Measurements from ENCODE around the gene EGLN1.
A peak's percentile ranks its signal among the peaks of the same experiment; 100 is the strongest.

The EGLN1 gene

DNA sequence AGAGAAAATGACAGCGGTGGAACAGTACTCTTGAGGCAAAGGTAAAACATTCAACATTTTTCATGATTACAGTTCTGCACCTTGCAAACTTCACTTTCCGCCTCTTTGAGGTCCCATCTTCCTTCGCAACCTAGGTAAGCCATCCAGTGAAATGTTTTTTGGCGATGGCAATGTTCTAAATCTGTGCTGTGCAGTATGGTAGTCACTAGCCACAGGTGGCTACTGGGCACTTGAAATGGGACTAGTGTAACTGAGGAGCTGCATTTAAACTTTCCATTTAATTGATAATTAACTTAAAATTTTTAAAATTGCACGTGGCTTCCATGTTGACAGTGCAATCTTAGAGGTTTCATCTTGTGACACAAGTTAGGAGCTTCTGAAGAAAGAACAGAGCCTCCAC is 97.4 kb downstream of the EGLN1 start:
- TF ChIP-seq, protein P1, sequence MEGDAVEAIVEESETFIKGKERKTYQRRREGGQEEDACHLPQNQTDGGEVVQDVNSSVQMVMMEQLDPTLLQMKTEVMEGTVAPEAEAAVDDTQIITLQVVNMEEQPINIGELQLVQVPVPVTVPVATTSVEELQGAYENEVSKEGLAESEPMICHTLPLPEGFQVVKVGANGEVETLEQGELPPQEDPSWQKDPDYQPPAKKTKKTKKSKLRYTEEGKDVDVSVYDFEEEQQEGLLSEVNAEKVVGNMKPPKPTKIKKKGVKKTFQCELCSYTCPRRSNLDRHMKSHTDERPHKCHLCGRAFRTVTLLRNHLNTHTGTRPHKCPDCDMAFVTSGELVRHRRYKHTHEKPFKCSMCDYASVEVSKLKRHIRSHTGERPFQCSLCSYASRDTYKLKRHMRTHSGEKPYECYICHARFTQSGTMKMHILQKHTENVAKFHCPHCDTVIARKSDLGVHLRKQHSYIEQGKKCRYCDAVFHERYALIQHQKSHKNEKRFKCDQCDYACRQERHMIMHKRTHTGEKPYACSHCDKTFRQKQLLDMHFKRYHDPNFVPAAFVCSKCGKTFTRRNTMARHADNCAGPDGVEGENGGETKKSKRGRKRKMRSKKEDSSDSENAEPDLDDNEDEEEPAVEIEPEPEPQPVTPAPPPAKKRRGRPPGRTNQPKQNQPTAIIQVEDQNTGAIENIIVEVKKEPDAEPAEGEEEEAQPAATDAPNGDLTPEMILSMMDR (IDR thresholded peaks at IDR 0.05; ENCODE audit: low read depth, low read length, missing control alignments), result no peak
- no peak overlapping the region for H3K4me3 ChIP-seq (ENCODE audit: low read depth, low read length)
- no peak for DNase-seq (ENCODE audit: low read depth)
- in situ Hi-C loops (cut with HindIII; ENCODE audit: low sequenced_read_pairs), result no loop called here

DNA sequence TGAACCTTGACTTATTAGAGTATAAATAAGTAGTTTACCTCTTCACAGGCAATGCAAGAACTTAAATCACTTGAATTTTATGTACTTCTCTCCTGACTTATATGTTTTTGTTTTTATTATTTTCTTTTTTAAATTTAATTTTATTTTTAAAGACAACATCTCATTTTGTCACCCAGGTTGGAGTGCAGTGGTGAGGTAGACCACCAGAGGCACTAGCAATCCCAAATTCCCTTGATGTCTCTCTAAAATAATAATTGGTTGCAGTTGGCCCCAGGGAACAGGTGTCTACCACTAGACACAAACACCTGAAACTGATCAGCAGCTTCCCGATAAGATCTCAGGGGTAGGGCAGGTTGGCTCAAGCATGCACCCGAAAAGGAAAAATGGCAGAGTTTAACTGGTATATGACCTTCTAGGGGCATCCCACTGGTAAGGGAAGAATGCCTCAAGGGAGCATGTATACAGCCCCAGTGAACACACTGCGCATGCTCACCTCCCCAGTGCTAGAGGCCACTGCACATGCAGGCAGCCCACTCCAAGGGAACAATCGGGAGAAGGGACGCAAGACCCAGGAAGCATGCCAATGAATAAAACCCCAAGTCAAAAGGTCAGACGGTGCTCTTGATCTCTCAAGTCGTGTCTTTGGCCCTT is 99.1 kb downstream of the EGLN1 start:
- in situ Hi-C loops (cut with HindIII; ENCODE audit: low sequenced_read_pairs), result no loop called here
- TF ChIP-seq, protein P1 (IDR thresholded peaks at IDR 0.05; ENCODE audit: low read depth, low read length, missing control alignments), result peak; percentile 20
- H3K4me3 ChIP-seq (ENCODE audit: low read depth, low read length), result no peak overlapping the region
- no peak for DNase-seq (ENCODE audit: low read depth)

DNA sequence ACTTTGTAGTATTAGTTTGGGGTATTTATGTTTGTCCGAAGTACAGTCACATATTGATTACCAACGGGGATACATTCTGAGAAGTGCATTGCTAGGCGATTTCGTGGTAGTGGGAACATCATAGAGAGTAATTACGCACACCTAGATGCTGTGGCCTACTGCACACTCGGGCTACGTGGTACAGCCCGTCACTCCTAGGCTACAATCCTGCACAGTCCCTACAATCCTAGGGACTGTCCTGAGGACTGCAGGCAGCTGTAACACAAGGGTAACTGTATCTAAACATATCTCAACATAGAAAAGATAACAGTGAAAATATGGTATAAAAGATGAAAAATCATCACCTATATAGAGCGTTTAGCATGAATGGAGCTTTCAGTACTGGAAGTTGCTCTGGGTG is 103.0 kb downstream of the EGLN1 start:
- no peak overlapping the region for H3K4me3 ChIP-seq (ENCODE audit: low read depth, low read length)
- TF ChIP-seq, protein P1 (IDR thresholded peaks at IDR 0.05; ENCODE audit: low read depth, low read length, missing control alignments), result no peak
- DNase-seq (ENCODE audit: low read depth), result no peak
- in situ Hi-C loops (cut with HindIII; ENCODE audit: low sequenced_read_pairs), result no loop called here

DNA sequence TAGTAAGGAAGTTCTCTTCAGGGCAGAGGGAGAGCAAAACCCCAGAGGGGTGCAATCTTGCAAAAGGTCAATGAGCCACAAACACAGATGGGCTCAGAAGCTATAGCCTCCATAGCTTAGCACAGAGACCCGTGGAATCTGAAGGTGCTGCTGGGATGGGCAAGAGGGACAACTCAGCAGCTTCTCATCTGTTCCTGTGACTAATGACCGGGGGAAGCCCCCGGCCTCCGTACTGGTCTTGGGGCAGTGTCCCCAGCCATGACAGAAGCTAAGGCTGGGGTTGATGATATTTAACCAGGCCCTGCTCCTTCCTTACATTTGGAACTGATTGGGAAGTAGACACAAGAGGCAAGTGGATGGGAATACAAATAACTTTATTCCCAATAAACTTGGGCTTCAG is 103.5 kb downstream of the EGLN1 start:
- TF ChIP-seq, protein P1 (IDR thresholded peaks at IDR 0.05; ENCODE audit: low read depth, low read length, missing control alignments), result no peak
- in situ Hi-C loops (cut with HindIII; ENCODE audit: low sequenced_read_pairs), result no loop called here
- no peak for DNase-seq (ENCODE audit: low read depth)
- H3K4me3 ChIP-seq (ENCODE audit: low read depth, low read length), result no peak overlapping the region

DNA sequence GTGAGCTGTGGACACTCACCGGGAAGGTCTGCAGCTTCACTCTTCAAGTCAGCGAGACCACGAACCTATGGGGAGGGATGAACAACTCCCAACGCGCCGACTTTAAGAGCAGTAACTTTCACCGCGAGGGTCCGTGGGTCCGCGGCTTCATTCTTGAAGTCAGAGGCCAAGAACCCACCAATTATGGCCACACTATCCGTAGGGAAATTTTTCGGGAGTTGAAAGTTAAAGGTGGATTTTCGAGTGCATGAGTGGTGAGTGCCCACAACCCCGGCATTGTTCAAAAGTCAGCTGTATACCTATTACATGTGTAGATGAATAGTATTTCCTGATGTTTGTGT is 104.1 kb downstream of the EGLN1 start:
- H3K4me3 ChIP-seq (ENCODE audit: low read depth, low read length), result no peak overlapping the region
- TF ChIP-seq, protein P1 (IDR thresholded peaks at IDR 0.05; ENCODE audit: low read depth, low read length, missing control alignments), result no peak
- in situ Hi-C loops (cut with HindIII; ENCODE audit: low sequenced_read_pairs), result no loop called here
- no peak for DNase-seq (ENCODE audit: low read depth)

DNA sequence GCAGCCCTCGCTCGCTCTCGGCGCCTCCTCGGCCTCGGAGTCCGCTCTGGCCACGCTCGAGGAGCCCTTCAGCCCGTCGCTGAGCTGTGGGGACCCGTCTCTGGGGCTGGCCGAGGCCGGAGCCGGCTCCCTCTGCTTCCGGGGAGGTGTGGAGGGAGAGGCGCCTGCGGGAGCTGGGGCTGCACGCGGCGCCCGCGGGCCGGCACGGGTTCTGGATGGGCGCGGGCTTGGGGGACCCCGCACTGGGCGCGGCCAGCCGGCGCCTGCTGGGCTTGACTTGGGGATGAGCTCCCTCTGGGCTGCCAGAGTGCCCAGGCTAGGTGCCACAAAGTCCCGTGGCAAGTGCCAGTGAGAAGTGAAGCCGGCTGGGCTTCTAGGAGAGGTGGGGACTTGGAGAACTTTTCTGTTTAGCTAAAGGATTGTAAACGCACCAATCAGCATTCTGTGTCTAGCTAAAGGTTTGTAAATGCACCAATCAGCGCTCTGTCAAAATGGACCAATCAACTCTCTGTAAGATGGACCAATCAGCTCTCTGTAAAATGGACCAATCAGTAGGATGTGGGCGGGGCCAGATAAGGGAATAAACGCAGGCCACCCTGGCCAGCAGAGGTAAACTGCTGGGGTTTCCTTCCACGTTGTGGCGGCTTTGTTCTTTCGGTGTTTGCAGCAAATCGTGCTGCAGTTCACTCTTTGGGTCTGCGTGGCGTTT is 104.6 kb downstream of the EGLN1 start:
- H3K4me3 ChIP-seq (ENCODE audit: low read depth, low read length), result no peak overlapping the region
- TF ChIP-seq, protein P1 (IDR thresholded peaks at IDR 0.05; ENCODE audit: low read depth, low read length, missing control alignments), result no peak
- DNase-seq (ENCODE audit: low read depth), result no peak
- in situ Hi-C loops (cut with HindIII; ENCODE audit: low sequenced_read_pairs), result no loop called here
